AG04449 (cell line): ENCODE results near the gene SLC18A2.

Experiments used
- CTCF ChIA-PET: fragments of 350-600 bp; formaldehyde crosslinking; extraction: SDS; loops from one replicate; lab custom pipeline; 2021; ENCODE audit warnings: antibody characterized with exemption; lab: Yijun Ruan, JAX
- POLR2A ChIA-PET: fragments of 400-600, 350-600 bp; formaldehyde crosslinking; extraction: SDS; loops from one replicate; lab custom pipeline; 2020; ENCODE audit warnings: antibody characterized with exemption, inconsistent platforms; lab: Yijun Ruan, JAX
- DNase-seq: peaks from one replicate; pipeline ENCODE4 v3.0.0-alpha.2; 2010; ENCODE audit warnings: low read depth, low spot score
- H3K4me3 ChIP-seq: 2 replicates; pipeline ENCODE4 v1.5.1; 2011; ENCODE audit warnings: low read depth, mild to moderate bottlenecking, control low read depth, low read length
- TF ChIP-seq, protein P1 (sequence below): IDR thresholded peaks from one replicate; pipeline ENCODE4 v1.5.1; 2011; ENCODE audit warnings: mild to moderate bottlenecking, moderate library complexity, low read length, control low read depth, inconsistent platforms; ENCODE audit not compliant: insufficient read depth; ENCODE audit errors: missing control alignments

Gene SLC18A2

DNA sequence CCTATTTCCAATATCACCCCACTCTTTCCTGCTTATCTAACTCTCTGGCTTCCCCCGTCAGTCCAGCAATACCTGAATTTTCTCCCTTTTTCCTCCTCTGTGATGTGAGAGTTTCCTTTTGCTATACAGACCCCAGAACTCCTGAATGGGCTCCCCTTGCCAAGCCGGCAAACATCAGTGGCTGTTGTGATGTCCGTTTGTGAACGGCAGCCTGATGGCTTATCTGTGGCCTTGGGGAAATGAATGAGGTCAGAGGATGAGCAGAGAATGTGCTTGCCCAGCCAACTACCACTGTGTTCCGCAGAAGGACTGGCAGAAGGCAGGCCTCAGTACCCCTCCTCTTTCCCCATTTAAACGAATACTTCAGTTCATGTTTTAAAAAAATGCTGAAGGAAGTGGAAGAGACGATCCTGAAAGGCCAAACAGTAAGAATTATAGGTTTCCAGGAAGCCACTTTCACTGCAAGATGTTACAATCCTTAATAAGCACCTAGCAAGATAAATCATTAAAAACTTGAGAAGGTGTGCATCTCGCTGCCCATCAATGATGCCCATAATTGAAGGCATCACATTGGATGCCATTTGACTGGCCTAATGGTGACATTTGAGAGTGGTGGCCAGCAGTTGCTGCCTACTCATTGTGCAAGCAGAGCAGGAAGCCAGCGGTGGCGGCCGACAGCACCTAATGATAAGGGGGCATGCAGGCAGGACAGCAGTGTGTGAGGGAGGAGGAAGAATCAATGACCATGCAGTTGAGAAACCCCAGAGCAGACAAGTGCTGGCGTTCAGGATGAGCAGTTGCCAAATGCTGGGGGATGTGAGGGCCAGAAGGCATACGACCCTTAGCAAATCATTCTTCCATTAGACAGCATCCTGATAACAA, 31.5 kb downstream of the SLC18A2 start:
- POLR2A ChIA-PET, result no interaction called here
- H3K4me3 ChIP-seq, result no peak overlapping the region
- TF ChIP-seq, protein P1, sequence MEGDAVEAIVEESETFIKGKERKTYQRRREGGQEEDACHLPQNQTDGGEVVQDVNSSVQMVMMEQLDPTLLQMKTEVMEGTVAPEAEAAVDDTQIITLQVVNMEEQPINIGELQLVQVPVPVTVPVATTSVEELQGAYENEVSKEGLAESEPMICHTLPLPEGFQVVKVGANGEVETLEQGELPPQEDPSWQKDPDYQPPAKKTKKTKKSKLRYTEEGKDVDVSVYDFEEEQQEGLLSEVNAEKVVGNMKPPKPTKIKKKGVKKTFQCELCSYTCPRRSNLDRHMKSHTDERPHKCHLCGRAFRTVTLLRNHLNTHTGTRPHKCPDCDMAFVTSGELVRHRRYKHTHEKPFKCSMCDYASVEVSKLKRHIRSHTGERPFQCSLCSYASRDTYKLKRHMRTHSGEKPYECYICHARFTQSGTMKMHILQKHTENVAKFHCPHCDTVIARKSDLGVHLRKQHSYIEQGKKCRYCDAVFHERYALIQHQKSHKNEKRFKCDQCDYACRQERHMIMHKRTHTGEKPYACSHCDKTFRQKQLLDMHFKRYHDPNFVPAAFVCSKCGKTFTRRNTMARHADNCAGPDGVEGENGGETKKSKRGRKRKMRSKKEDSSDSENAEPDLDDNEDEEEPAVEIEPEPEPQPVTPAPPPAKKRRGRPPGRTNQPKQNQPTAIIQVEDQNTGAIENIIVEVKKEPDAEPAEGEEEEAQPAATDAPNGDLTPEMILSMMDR, result no peak
- CTCF ChIA-PET, result interaction anchor here (0.9 to 1.3 kb wide), 3 partner anchors 10 to 56 kb away, joined by 3 to 6 read pairs (median 3); no protein-coding TSS in a partner anchor
- no peak for DNase-seq

DNA sequence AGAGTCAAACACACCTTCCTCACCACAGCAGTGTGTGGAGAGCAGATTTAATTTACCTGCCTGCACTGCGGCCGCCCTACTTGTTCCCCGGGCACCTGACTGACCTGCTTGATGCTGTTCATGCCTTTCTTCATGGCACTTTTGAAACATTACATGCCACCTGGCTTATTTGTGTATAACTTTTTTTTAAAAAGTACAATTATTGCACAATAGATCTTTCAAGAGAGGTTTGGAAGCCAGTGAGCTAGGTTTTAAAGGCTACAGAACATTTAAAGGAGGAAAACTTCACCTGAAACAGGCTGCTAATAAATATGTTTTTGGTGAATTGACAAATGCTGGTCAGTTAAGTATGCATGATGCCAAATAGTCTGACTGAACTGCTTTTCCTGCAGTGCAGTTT, 33.1 kb downstream of the SLC18A2 start:
- CTCF ChIA-PET, result interaction anchor here (1.3 kb wide), 1 partner anchor 57 kb away, joined by 6 read pairs; no protein-coding TSS in a partner anchor
- no peak for DNase-seq
- POLR2A ChIA-PET, result no interaction called here
- TF ChIP-seq, protein P1, result no peak
- no peak overlapping the region for H3K4me3 ChIP-seq

DNA sequence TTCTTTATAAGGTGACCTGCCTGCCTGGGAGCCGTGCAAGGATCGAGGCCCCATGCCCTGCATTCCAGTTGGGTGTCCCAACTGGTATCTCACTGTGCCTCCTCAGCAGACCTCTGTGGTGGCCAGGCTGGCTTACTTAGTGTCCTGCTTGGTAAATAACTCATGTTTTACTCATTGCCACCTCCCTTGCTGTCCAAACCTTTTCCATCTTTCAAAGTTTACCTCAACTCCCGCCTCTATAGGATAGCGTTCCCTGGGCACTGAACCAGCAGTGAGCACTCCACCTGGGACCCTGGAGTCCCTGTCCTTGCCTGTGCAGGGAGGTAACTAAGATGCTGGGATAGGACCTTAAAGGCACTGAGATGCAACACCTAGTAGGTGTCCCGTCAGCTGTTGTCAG, 33.6 kb downstream of the SLC18A2 start:
- TF ChIP-seq, protein P1, result no peak
- no peak for DNase-seq
- no peak overlapping the region for H3K4me3 ChIP-seq
- POLR2A ChIA-PET, result no interaction called here
- CTCF ChIA-PET, result interaction anchor here (1.4 kb wide), 1 partner anchor 45 kb away, joined by 7 read pairs; no protein-coding TSS in a partner anchor

DNA sequence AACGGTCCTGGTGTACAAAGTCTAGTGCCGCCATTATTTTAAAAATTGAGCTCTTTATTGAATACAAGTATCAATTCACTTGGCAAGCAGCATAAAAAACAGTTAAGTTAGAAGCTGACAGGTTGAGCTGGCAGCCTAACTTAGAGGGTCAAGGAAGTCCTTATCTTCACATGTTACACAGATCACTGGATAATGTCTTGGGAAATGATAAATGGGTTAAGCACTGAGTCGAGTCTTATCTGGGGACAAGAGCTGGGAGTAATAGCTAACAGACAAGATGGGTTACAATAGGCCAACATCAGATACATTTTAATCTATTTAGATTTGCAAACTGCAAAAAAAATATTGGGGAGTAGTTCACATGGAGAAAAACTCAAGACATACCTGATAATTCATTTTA, 34.2 kb downstream of the SLC18A2 start:
- TF ChIP-seq, protein P1, result no peak
- DNase-seq, result no peak
- H3K4me3 ChIP-seq, result no peak overlapping the region
- CTCF ChIA-PET, result interaction anchor here (0.8 to 1.4 kb wide), 2 partner anchors 44 to 163 kb away, joined by 3 to 7 read pairs; no protein-coding TSS in a partner anchor
- POLR2A ChIA-PET, result no interaction called here

DNA sequence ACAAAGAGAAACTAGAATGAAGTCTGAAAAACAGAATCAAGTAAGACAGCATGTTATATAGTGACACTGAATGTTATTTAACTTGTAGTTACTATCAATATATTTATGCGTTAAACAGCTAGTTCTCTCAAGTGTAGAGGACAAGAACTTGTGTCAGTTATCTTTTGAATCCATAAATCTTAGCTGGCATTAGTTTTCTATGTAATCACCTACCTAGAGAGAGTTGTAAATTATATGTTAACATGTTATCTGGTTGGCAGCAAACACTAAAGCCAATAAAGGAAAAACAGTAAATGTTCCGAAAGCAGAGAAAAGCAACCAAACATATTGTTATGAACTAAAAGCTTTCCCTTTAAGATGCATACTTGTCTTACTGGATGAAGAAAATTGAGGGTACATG, 36.8 kb downstream of the SLC18A2 start:
- TF ChIP-seq, protein P1, result no peak

More for the DNA sequence above, 36.8 kb downstream of the SLC18A2 start:
- ChIA-PET CTCF (interaction anchor here (1.1 to 1.7 kb wide), 2 partner anchors 42 to 61 kb away, joined by 3 to 6 read pairs; no protein-coding TSS in a partner anchor), POLR2A (no interaction called here)
- no peak overlapping the region for H3K4me3 ChIP-seq
- DNase-seq, result no peak
